H1 (cell line): Measurements from ENCODE around the gene NTRK2. TPM values are rescaled to one million over a fixed set of nuclear protein-coding genes. Genes with fewer than 3 reads are reported as not detected.

Experiments
- BCL11A ChIP-seq, 2 experiments: IDR thresholded peaks; one replicate each; pipeline ENCODE4 v1.6.1; 2011; ENCODE audit warnings: low read depth in 2 of 2, low read length in 2 of 2, mild to moderate bottlenecking in 2 of 2
- GABPA ChIP-seq: IDR thresholded peaks from 2 replicates; pipeline ENCODE4 v1.6.1; 2011; ENCODE audit warnings: mild to moderate bottlenecking, low read length, moderate library complexity, borderline replicate concordance; ENCODE audit not compliant: insufficient read depth
- KDM4A ChIP-seq: IDR thresholded peaks from one replicate; pipeline ENCODE4 v1.7.1; 2012; ENCODE audit warnings: low read depth, mild to moderate bottlenecking, moderate library complexity, low read length, inconsistent platforms; ENCODE audit not compliant: severe bottlenecking
- RBBP5 ChIP-seq: IDR thresholded peaks from 2 replicates; pipeline ENCODE4 v1.7.1; 2012; ENCODE audit warnings: low read depth, mild to moderate bottlenecking, inconsistent platforms, low read length, moderate library complexity, borderline replicate concordance
- TCF12 ChIP-seq: IDR thresholded peaks from 2 replicates; pipeline ENCODE4 v1.6.1; 2011; ENCODE audit warnings: low read depth, mild to moderate bottlenecking, low read length
- polyA plus RNA-seq, 7 experiments: library from polyadenylated mRNA; depleted of rRNA in 3 of 7; stranded (reverse) in 5 of 7; unstranded in 2 of 7; fragments of >200 nt in 5 of 7; fragments of 200-250 nt in 2 of 7; gene quantifications; 1 replicate in 5 of 7; 2 replicates in 1 of 7; 4 replicates in 1 of 7; pipeline versions ENCODE4 v1.2.1 to v1.2.3, GENCODE V29; 2011 to 2013; ENCODE audit warnings: missing spikeins in 2 of 7, mixed read lengths in 2 of 7
- total RNA-seq: library from RNA; stranded (reverse); fragmentation: NEBNext Ultra II Directional; extraction: Animal tissue kit (Norgen Biotek cat#: 25700); gene quantifications from 2 replicates; pipeline ENCODE4 v1.2.1, GENCODE V29; 2021
- TF ChIP-seq, protein P1 (sequence below): fragments of 300-600 bp; sonication (generic); IDR thresholded peaks from 2 replicates; pipeline ENCODE4 v1.7.1; 2012; ENCODE audit warnings: low read length, moderate library complexity, mild to moderate bottlenecking, inconsistent platforms; ENCODE audit not compliant: insufficient replicate concordance
- TF ChIP-seq, protein P2 (sequence below): IDR thresholded peaks from 2 replicates; pipeline ENCODE4 v1.6.1; 2011; ENCODE audit warnings: low read length, improper control_type of control experiment
- TF ChIP-seq, protein P3 (sequence below): IDR thresholded peaks from 2 replicates; pipeline ENCODE4 v1.6.1; 2011; ENCODE audit warnings: low read depth, mild to moderate bottlenecking, low read length; ENCODE audit not compliant: insufficient read depth

Gene NTRK2
- total and polyA plus RNA-seq, 2 of the 8 experiments (the other 6 are each of a cell fraction or from before 2014, with no cell fraction given), result 0.03 to 0.04 TPM

- TF ChIP-seq, protein P1, sequence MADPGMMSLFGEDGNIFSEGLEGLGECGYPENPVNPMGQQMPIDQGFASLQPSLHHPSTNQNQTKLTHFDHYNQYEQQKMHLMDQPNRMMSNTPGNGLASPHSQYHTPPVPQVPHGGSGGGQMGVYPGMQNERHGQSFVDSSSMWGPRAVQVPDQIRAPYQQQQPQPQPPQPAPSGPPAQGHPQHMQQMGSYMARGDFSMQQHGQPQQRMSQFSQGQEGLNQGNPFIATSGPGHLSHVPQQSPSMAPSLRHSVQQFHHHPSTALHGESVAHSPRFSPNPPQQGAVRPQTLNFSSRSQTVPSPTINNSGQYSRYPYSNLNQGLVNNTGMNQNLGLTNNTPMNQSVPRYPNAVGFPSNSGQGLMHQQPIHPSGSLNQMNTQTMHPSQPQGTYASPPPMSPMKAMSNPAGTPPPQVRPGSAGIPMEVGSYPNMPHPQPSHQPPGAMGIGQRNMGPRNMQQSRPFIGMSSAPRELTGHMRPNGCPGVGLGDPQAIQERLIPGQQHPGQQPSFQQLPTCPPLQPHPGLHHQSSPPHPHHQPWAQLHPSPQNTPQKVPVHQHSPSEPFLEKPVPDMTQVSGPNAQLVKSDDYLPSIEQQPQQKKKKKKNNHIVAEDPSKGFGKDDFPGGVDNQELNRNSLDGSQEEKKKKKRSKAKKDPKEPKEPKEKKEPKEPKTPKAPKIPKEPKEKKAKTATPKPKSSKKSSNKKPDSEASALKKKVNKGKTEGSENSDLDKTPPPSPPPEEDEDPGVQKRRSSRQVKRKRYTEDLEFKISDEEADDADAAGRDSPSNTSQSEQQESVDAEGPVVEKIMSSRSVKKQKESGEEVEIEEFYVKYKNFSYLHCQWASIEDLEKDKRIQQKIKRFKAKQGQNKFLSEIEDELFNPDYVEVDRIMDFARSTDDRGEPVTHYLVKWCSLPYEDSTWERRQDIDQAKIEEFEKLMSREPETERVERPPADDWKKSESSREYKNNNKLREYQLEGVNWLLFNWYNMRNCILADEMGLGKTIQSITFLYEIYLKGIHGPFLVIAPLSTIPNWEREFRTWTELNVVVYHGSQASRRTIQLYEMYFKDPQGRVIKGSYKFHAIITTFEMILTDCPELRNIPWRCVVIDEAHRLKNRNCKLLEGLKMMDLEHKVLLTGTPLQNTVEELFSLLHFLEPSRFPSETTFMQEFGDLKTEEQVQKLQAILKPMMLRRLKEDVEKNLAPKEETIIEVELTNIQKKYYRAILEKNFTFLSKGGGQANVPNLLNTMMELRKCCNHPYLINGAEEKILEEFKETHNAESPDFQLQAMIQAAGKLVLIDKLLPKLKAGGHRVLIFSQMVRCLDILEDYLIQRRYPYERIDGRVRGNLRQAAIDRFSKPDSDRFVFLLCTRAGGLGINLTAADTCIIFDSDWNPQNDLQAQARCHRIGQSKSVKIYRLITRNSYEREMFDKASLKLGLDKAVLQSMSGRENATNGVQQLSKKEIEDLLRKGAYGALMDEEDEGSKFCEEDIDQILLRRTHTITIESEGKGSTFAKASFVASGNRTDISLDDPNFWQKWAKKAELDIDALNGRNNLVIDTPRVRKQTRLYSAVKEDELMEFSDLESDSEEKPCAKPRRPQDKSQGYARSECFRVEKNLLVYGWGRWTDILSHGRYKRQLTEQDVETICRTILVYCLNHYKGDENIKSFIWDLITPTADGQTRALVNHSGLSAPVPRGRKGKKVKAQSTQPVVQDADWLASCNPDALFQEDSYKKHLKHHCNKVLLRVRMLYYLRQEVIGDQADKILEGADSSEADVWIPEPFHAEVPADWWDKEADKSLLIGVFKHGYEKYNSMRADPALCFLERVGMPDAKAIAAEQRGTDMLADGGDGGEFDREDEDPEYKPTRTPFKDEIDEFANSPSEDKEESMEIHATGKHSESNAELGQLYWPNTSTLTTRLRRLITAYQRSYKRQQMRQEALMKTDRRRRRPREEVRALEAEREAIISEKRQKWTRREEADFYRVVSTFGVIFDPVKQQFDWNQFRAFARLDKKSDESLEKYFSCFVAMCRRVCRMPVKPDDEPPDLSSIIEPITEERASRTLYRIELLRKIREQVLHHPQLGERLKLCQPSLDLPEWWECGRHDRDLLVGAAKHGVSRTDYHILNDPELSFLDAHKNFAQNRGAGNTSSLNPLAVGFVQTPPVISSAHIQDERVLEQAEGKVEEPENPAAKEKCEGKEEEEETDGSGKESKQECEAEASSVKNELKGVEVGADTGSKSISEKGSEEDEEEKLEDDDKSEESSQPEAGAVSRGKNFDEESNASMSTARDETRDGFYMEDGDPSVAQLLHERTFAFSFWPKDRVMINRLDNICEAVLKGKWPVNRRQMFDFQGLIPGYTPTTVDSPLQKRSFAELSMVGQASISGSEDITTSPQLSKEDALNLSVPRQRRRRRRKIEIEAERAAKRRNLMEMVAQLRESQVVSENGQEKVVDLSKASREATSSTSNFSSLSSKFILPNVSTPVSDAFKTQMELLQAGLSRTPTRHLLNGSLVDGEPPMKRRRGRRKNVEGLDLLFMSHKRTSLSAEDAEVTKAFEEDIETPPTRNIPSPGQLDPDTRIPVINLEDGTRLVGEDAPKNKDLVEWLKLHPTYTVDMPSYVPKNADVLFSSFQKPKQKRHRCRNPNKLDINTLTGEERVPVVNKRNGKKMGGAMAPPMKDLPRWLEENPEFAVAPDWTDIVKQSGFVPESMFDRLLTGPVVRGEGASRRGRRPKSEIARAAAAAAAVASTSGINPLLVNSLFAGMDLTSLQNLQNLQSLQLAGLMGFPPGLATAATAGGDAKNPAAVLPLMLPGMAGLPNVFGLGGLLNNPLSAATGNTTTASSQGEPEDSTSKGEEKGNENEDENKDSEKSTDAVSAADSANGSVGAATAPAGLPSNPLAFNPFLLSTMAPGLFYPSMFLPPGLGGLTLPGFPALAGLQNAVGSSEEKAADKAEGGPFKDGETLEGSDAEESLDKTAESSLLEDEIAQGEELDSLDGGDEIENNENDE, result no peak
- TF ChIP-seq BCL11A (IDR thresholded peaks at IDR 0.05; ENCODE audit: low read depth in 2 of 2, low read length in 2 of 2), result no peak
- TF ChIP-seq RBBP5, result no peak
- TF ChIP-seq, protein P2, sequence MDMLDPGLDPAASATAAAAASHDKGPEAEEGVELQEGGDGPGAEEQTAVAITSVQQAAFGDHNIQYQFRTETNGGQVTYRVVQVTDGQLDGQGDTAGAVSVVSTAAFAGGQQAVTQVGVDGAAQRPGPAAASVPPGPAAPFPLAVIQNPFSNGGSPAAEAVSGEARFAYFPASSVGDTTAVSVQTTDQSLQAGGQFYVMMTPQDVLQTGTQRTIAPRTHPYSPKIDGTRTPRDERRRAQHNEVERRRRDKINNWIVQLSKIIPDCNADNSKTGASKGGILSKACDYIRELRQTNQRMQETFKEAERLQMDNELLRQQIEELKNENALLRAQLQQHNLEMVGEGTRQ, result no peak
- no peak for TF ChIP-seq KDM4A
- TF ChIP-seq, protein P3, sequence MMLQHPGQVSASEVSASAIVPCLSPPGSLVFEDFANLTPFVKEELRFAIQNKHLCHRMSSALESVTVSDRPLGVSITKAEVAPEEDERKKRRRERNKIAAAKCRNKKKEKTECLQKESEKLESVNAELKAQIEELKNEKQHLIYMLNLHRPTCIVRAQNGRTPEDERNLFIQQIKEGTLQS, result no peak
- TF ChIP-seq GABPA, result no peak
- peak; percentile 81; the same call in 1 of the 2 replicates for TF ChIP-seq TCF12
Measured at GRCh38 chr9:84811072-84811750, 141.7 kb downstream of the NTRK2 start (continued).
